Panc1 (cell line): ENCODE data around the gene AIRE. TPM values are rescaled to one million over a fixed set of nuclear protein-coding genes. Genes with fewer than 3 reads are reported as not detected.

Experiments used
- ATAC-seq: fragments of 200-7000 bp; cut with Tn5 transposase; 2 replicates; pipeline ENCODE4 v1.9.1; 2020; ENCODE audit warnings: mild to moderate bottlenecking, moderate library complexity
- BruUV-seq: library from RNA; stranded (reverse); fragments of 400-500 nt; replicated peaks from 2 replicates; lab custom pipeline; 2021; lab: Mats Ljungman, UMichigan
- CTCF ChIA-PET: fragments of 300-600 bp; sonication (Branson Sonifier 250); formaldehyde crosslinking; loops from one replicate; lab custom pipeline; 2022; ENCODE audit warnings: antibody characterized with exemption; lab: Charles Lee
- POLR2A ChIA-PET: fragments of 300-600 bp; sonication (Branson Sonifier 250); formaldehyde crosslinking; loops from one replicate; lab custom pipeline; 2022; ENCODE audit warnings: antibody characterized with exemption; lab: Charles Lee
- DNase-seq: peaks from one replicate; pipeline ENCODE4 v3.0.0-alpha.2; 2010; ENCODE audit warnings: low read depth, low spot score
- H3K27ac ChIP-seq: 2 replicates; pipeline ENCODE4 v1.5.1; 2011; ENCODE audit warnings: mild to moderate bottlenecking, low read length, inconsistent platforms
- H3K27me3 ChIP-seq: fragments of 200-500 bp; sonication (Bioruptor generic); 2 replicates; pipeline ENCODE4 v1.6.0; 2014; ENCODE audit warnings: low read length, inconsistent platforms; ENCODE audit not compliant: control insufficient read depth, insufficient read depth
- H3K36me3 ChIP-seq: fragments of 200-500 bp; sonication (Bioruptor generic); 2 replicates; pipeline ENCODE4 v1.5.1; 2014; ENCODE audit warnings: inconsistent platforms, mild to moderate bottlenecking, low read length, moderate library complexity; ENCODE audit not compliant: control insufficient read depth, insufficient read depth
- H3K4me1 ChIP-seq: 2 replicates; pipeline ENCODE4 v1.5.1; 2011; ENCODE audit warnings: inconsistent platforms, mild to moderate bottlenecking, low read length, moderate library complexity; ENCODE audit not compliant: control insufficient read depth, insufficient read depth
- H3K4me3 ChIP-seq, 2 experiments: 2 replicates each; pipeline ENCODE4 v1.5.1; 2011 to 2012; ENCODE audit warnings: low read depth in 2 of 2, low read length in 2 of 2, mild to moderate bottlenecking in 2 of 2, inconsistent platforms in 1 of 2, moderate library complexity in 1 of 2
- H3K9me3 ChIP-seq: fragments of 200-500 bp; sonication (Bioruptor generic); 2 replicates; pipeline ENCODE4 v1.5.1; 2014; ENCODE audit warnings: low read depth, mild to moderate bottlenecking, inconsistent platforms, low read length, moderate library complexity; ENCODE audit not compliant: control insufficient read depth, insufficient read depth
- CTCF ChIP-seq: fragments of 450-650 bp; IDR thresholded peaks from 2 replicates; pipeline ENCODE4 v1.5.1; 2017; ENCODE audit warnings: mild to moderate bottlenecking
- POLR2AphosphoS5 ChIP-seq: IDR thresholded peaks from 2 replicates; pipeline ENCODE4 v1.6.1; 2012; ENCODE audit warnings: mild to moderate bottlenecking, low read depth, low read length, moderate library complexity
- REST ChIP-seq, 2 experiments: IDR thresholded peaks; 2 replicates each; pipeline ENCODE4 v1.6.1; 2011 to 2012; ENCODE audit warnings: low read depth in 2 of 2, control low read depth in 1 of 2, low read length in 1 of 2, mild to moderate bottlenecking in 1 of 2, moderate library complexity in 1 of 2; ENCODE audit not compliant: insufficient read depth in 1 of 2
- SIN3A ChIP-seq: IDR thresholded peaks from 2 replicates; pipeline ENCODE4 v1.6.1; 2012; ENCODE audit warnings: low read depth, mild to moderate bottlenecking, low read length, moderate library complexity, borderline replicate concordance; ENCODE audit not compliant: insufficient read depth
- TCF7L2 ChIP-seq: IDR thresholded peaks from 2 replicates; pipeline ENCODE4 v1.6.1; 2011; ENCODE audit warnings: mild to moderate bottlenecking, low read depth, low read length, inconsistent platforms
- in situ Hi-C: cut with HindIII; loops from 2 replicates; pipeline ENCODE4 v1.10.0; 2016; ENCODE audit warnings: low sequenced_read_pairs, low pct_unique_long_range_greater_than_20kb
- intact Hi-C: fragments of 100-400 bp; cut with micrococcal nuclease; formaldehyde crosslinking; loops from one replicate; pipeline ENCODE4 v1.10.0; 2022; ENCODE audit not compliant: unreplicated experiment
- total RNA-seq: library from RNA; stranded (reverse); gene quantifications from one replicate; pipeline ENCODE4 v1.2.1, GENCODE V29; 2021; ENCODE audit not compliant: unreplicated experiment

Gene AIRE
- total RNA-seq, 1 experiment from 2014 or later = not detected

- no peaks in the 10 kb centered on the region for H3K27me3 ChIP-seq
- no TSS peak for BruUV-seq
- H3K36me3 ChIP-seq = no peaks in the 10 kb centered on the region; the same call in 1 of the 2 replicates
- CTCF ChIA-PET = no interaction called here
- no peak for DNase-seq
- no peaks in the 10 kb centered on the region for H3K9me3 ChIP-seq
- in situ Hi-C loops (no loop called here), intact Hi-C loops (no loop called here)
- no peak for ATAC-seq
- POLR2A ChIA-PET = no interaction called here
- peaks cover 28% of the 10 kb centered on the region for H3K4me1 ChIP-seq
- H3K27ac ChIP-seq = peak overlapping the region; percentile 75
- TF ChIP-seq POLR2AphosphoS5 (no peak), REST (IDR thresholded peaks at IDR 0.05; ENCODE audit: insufficient read depth in 1 of 2, low read depth in 2 of 2, low read length in 1 of 2) (no peak), CTCF (no peak), SIN3A (no peak), TCF7L2 (no peak)
- peak overlapping the region; percentile 55 to 59 for H3K4me3 ChIP-seq
These were observed 13.4 kb downstream of the AIRE start for GRCh38 chr21:44299085-44299457.

- DNase-seq (no peak), ATAC-seq (peak; percentile 83)
- intact Hi-C loops = no loop called here
- Histone ChIP-seq H3K4me3 (peak within 1 kb of the TSS; percentile 59 to 61), H3K36me3 (no peaks in the 10 kb centered on the region; the same call in 1 of the 2 replicates), H3K27ac (peak within 1 kb of the TSS; percentile 75), H3K4me1 (peaks cover 26% of the 10 kb centered on the region), H3K9me3 (no peaks in the 10 kb centered on the region), H3K27me3 (no peaks in the 10 kb centered on the region)
- in situ Hi-C loops = no loop called here
- ChIA-PET POLR2A (no interaction called here), CTCF (no interaction called here)
- TF ChIP-seq REST (IDR thresholded peaks at IDR 0.05; ENCODE audit: insufficient read depth in 1 of 2, low read depth in 2 of 2, low read length in 1 of 2) = no peak
- TF ChIP-seq POLR2AphosphoS5 = peak; percentile 38
- BruUV-seq = no TSS peak
These were observed 14.0 kb downstream of the AIRE start, which contains the start of gene PFKL for GRCh38 chr21:44299458-44300261. Gene PFKL, plus strand, starts transcription at chr21:44300053. Its CDS starts 53 bp downstream, at chr21:44300106.
